Stimulated activated naive CD8-positive, alpha-beta T cell treated with anti-CD3 and anti-CD28 coated beads, Interleukin-15, Interleukin-2, amounts not matched to agents 100 U/mL and 50 U/mL, for 24 hours (primary cell): Measurements from ENCODE around the gene LDLRAD4.
A peak's percentile ranks its signal among the peaks of the same experiment; 100 is the strongest.

ENCODE experiments used
- ATAC-seq: fragments of 150-1000 bp; cut with Tn5 transposase; one replicate; pipeline ENCODE4 v1.10.0; 2021
- DNase-seq: peaks from one replicate; pipeline ENCODE4 v3.0.0; 2021

The LDLRAD4 gene

DNA sequence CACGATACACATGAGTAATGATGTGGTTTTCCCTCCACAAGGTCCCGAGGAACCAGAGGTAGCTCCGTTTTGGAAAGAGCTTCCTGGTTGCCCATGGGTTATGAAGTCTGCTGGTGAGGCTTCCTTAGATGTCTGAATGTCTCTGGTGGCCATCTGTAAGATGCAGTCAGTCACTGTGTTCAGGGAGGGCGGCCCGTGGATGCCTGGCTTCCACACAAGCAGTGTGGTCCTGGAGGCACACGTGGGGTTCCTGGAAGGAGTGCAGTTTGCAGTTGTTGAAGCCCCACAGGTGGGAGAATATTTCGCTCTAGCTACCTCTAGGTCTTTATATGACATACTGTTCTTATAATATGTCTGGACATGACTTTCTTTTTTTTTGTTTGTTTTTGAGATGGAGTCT, 298.8 kb downstream of the LDLRAD4 start:
- DNase-seq (no peak), ATAC-seq (no peak)

DNA sequence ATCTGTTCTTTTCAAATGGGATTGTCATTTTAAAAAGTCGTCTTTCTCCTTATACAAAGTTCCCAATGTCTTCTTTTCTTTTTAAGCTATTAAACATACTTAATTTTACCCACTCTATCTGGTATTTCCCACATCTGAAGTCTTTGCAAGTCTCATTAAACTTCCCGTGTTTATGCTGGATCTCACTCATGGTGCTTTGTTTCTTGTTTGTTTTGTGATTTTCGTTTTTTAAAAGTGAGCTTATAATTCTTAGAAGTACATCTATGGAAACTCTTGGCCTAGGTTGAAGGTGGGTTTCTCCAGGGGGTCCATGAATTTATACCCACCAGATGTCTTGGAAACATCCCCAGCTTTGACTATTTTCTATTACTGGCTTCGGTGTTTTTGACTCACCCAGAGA, 299.8 kb downstream of the LDLRAD4 start:
- ATAC-seq, result no peak
- no peak for DNase-seq

DNA sequence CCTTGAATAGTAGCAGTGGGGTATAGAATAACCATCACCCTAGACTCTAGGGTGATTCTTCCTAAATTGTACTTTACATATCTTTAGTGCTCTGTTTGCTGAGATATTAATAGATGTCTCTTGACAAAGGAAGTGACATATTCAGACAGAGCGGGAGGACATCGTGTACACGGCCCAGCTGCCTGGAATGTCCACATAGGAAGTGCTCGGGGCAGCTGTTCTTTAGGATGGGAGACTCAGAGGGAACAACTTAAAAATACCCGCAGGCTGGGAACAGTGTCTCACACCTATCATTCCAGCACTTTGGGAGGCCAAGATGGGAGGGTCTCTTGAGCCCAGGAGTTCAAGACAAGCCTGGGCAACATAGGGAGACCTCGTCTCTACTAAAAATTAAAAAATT, 301.7 kb downstream of the LDLRAD4 start:
- DNase-seq (no peak), ATAC-seq (no peak)

DNA sequence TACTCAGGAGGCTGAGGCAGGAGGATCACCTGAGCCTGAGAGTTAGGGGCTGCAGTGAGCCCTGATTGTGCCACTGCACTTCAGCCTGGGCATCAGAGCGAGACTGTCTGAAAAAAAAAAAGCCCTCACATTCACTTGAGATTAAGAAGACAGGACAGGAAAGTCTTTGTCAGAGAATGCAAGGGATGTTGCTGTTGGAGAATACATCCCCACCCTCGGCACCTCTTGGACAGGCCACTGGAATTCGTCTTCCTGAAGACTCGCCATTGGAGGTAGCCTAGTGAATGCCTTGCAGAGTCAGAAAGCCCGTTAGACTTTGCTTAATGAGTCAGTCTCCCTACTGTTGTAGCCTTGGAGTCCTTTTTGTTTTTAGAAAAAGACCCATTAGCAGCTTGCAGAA, 302.2 kb downstream of the LDLRAD4 start:
- ATAC-seq, result no peak
- no peak for DNase-seq

DNA sequence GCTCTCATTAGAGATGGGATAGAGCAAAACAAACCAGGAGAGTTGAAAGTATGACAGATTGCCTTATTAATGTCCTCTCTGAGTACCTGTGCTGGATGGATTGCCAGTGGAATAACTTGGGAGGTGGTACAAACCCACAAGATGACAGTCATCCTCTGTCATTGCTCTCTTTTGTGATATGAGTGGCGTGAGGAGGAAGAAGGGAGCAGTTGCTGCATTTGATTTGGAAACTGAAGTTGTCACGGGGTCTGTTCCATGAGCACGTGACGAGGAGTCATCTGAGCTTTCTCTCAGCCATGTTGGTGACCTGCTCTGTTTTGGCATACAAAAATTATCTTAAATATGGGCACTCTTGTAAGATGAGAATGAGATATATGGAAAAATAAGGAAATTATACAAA, 302.9 kb downstream of the LDLRAD4 start:
- no peak for DNase-seq
- no peak for ATAC-seq

DNA sequence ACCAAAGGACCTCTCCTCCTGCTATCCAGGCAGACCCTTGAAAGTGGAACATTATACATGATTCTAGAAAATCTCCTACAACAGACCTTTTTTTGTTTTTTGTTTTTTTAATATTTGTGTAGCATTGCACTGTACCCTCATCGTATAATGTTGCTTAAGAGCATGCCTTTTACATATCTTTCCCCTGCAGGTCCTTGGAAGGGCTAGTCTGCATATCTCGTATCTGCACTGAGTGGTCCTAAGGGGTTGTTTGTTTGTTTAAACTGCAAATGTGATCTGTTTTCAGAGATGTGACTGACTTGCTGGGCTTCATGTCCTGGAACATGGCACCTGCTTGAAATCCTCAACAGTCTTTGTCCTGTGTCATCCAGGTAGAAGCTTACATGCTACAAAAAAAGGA, 303.7 kb downstream of the LDLRAD4 start:
- DNase-seq (no peak), ATAC-seq (no peak)

DNA sequence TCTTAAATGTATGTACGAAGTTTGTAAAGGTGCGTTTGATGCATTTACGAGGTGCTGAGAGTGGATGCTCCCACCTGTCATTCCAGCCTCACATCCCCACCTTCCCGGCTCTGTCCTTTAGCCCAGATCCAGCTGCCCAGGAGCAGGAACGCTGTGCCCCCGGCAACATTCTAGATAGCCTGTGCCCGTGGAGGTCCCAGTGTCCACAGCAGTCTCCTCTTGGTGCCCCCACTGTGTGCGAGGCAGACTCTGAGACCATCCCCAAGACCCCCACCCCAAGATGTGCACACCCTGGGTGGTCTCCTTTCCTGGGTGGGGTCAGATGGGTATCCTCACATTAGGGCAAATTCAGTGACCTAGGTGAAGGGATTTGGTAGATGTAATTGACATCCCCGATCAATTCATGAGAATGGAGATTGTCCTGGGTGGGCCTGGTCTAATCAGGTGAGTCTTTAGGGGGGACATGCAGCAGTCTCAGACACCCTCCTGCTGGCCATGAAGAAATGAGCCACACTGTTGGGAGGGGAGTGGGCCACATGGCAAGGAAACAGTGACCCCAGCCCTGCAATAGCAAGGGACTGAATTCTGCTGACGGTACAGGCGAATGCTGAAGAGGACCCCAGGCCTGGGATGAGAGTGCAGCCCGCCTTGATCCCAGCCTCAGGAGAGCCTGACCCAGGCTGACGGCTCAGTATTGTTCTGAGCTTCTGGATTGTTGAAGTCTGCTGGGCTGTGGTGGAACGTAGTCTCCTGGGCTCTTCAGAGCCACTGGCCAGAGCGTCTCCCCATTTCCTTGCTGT, 304.5 kb downstream of the LDLRAD4 start:
- no peak for ATAC-seq
- no peak for DNase-seq

DNA sequence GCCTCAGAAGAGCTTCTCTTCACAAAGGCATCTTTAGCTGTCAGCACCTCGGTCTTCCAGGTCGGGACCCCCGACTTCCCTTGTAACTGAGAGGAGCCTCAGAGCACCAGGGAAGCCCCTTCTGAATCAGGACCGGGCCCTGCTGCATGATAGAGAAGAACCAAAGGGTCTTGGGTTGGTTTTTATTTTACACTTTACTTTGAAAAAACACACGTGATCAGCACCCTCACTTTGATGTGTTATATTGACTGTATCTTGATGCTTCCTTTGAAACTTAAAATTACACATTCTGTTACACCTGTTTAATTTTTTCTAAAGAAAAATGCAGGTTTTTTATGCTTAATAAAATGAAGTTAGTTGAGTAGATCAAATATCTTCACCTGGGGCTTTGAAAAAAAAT, 305.5 kb downstream of the LDLRAD4 start:
- ATAC-seq (no peak), DNase-seq (no peak)

DNA sequence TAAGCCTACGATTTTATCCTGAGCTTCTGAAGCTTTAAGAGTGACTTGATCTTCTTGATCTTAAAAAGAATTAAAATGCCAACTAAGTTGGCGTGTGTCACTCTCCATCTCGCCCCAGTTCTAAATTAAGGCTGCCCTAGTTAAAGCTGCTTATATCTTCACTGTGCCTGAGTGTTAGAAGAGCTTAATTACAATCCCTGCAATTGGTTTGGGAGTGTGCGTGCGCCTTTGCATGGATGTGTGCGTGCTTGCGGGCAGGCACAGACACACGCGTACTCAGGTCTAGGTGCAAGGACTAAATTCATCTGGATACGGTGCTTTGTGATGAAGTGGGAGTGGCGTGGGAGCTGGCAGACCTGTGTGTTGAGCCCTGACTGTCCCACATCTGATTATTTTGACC, 306.3 kb downstream of the LDLRAD4 start:
- ATAC-seq (no peak), DNase-seq (no peak)

DNA sequence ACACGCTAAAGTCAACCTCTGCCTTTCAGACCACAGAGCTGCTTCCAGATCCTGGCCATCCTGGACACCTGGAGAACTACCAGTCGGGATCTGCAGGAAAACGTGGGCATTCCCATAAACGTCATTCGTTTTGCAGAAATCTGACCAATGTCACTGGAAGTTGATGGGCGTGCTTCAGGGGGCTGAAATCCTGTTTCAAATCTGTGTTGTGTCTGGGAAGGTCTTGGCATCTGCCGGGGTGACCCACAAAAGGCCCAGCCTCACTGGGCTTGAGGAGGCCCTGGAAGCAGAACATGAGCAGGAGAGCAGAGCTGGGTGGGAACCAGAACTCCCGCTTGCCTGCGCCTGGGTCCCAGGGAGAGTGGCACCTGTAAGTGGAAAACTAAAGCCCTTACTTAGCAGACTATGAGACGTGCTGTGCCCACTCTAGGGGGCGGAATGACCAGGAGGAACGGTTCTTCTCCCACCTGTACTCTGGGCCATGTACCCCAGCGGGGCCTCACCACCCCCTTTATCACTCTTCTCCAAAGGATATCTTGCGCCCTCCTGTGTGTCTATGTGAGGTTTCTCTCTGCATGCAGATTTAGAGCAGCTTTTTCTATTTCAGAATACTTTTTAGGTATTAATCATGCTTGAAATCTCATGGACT, 306.9 kb downstream of the LDLRAD4 start:
- DNase-seq, result no peak
- ATAC-seq, result no peak

DNA sequence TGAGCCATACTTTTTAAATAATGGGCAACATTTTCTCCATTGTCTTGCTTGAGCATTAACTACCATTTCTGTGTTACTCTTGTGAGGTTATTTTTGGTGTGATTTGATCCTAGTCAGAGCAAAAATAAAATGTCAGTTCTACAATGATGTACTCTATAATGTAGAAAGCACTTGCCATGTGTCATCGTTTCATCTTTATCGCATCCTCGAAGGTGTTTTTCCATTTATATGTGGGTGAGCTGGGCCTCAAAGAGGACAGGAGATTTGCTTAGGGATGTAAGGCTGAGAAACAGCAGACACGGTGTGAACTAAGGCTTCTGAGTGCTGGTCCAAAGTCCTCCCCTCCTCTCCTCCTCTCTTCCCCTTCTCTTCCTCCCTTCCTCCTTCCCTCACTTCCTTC, 308.0 kb downstream of the LDLRAD4 start:
- DNase-seq, result no peak
- peak; percentile 29 for ATAC-seq

DNA sequence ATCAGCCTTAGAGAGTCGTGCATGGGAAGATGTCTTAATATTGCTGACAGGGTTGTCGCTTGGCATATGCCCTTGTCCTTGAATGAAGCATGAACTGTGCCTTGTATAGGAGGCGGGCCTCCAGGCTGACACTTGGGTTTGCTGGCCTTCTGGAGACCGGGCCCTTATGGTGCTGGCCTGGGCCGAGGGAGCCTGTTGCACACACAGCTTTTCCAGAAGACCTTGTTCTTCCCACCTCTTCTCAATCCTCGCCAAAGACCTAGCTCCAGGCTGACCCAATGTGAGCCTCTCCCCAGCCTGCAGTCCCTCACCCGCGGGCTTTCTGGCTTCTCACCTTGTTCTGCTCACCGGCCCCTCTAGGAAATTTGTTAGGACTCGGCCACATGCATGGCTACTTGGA, 308.7 kb downstream of the LDLRAD4 start:
- DNase-seq (no peak), ATAC-seq (no peak)

DNA sequence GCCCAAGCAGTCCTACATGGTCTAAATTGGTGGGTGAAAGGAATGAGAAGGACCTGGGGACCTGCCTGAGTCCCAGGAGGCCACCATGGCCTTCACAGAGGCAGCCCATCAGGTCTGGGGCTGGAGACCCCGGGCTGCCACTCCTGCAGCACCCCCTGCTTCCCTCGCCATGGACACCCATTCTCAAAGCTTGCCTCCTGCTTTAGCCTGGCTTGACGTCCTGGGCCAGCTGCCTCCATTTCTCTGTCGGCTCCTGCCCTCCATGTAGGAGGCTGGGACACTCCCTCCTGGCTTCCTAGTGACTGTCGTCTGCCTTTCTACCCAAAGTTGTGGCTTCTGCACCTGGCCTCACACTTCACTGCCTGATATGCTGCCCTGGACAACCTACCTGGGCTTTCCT, 309.2 kb downstream of the LDLRAD4 start:
- DNase-seq (no peak), ATAC-seq (no peak)

DNA sequence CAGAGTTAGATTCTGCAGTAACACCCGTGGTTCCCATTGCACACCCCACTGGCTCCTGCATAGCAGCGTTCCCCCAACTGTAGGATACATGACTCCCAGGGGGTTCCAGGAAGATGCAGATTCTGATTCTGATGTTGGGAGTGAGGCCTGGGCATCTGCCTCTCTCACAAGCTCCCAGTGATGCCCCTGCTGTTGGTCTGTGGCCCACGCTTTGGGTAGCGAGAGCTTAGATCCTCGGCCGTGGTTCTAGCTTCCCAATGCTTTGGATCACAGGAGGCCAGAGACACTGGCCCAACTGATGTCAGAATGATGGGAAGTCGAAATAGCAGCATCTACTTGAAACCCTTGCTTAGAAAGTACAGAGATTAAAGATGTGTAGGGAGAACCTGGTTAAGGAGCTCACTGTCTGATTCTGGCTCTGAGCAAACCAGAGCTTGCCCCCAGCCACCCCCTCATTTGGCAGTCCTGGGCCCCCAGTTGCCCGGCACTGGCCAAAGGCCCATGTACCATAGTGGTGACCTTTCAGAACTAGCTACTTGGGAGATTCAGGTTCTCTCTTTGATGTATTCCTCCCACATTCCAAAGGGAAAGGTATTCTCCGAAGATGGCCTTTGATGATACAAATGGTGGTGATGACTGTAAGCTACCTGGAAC, 310.3 kb downstream of the LDLRAD4 start:
- ATAC-seq, result no peak

DNA sequence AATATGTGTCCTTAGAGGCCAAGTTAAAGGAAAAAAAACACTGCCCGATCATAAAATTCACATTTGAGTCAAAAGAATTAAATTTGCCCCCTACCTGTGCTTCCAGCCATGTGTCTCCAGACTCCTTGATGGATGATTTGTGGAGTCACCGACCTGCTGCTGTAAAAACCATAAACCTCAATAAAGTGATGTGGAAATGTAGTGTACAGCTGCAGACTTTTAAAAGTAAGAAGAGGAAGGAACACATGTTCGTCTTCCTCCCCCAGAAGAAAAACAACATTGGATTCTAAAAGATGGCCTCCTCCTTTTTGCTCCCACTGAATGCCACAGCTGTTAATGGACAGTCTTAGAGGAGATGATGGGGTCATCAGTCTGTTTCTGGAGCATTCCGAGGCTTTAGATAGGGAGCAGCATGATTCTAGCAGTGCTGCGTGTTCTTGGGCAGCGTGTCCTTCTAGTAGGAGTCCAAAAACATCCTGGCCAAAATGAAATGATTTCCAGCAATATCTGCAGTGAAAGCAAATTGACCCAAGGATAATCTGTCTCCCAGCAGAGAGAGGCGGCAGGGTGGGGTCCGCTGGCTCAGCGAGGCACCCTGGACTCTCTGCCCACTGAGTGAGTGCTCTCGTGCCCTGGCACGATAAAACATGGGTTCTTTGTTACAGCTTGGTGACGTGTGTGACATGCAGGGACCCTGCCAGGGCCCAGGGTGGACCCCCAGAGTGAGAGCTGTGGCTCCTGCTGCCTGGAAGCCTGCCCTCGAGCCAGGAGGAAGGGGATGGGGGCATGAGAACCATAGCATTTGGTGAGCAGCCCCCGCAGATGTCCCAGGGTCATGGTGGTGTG, 311.7 kb downstream of the LDLRAD4 start:
- DNase-seq, result no peak
- ATAC-seq, result no peak

More for the DNA sequence above, 310.3 kb downstream of the LDLRAD4 start:
- DNase-seq, result no peak

DNA sequence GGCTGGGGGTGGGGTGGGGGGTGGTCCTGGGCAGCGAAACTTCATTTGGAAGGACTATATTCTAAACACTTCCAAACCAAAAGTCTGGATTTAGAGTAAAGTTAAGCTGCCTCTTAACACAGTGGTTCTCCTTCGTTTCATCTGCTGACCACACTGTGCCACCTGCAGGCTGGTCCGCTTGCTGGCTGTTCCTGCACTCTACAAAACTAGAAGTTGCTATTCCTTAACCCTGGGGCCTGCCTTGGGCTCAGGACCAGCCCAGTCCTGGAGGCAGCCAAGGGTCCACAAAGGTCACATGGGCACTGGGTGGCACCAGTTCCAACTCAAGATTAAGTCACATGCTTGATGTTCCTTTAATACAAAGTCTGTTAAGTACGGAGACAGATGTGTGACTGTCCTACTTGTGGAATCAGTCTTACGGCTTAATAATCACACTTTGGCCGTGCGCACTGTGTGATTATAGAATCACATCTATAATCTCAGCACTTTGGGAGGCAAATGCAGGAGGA, 312.4 kb downstream of the LDLRAD4 start:
- DNase-seq (no peak), ATAC-seq (peak; percentile 51)

DNA sequence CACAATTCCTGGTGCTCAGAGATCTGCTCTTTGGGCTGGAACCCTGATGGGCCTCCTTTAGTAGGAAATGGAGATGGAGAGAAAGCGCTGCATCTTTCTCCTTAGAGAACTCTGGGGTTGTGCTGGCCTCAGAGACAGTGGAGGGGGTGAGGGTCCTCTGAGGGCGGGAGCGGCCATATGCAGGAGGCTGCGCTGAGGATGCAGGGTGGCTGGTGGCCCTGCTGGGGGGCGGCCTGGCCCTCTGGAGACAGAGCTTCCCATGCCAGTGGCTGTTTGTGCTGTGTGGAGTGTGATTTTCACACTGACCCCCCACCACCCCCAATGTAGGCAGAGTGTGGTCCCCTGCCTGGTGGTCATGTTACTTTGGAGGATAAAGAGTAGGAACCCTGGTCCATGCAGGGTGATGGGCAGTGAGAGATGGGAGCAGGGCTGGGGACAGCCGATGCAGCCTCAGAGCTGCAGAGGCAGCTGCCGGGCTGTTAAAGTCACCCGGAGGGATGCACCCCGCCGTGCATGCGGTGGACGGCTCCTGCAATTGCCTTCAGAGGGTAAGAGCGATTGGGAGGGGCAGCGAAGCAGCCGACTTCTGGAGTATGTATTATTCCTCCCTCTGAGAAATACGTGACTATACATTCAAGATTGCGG, 313.2 kb downstream of the LDLRAD4 start:
- no peak for ATAC-seq
- DNase-seq, result no peak

DNA sequence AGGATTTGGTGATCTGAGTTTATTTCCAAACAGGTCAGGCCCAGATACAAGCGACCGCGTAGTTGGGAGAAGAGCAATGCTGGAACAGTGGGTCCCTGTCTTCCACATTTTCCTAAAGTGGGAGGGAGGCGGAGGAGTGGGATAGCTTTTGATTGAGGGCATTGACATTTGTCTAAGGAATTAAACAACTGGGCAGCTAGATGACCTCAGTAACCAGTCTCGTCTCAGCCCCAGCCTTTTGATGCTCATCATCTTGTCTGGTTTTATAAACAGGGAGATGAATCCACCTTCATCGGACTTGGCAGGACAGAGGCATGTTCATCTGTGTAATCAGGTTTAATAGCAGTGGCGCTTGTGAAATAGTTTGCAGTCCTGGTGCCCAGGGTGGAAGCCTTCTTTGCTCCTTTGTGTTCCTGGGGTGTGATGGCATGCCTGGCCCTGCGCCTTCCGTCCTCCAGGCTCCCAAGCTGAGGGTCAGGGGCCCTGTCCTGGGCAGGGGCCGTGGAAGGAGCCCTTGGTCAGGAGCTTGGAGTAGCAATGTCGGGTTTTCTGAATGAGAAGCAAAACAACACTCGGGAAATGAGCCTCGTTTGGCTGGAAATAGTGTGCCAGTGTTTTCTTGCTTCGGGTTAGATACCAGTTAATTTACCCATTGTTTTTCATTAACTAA, 314.0 kb downstream of the LDLRAD4 start:
- DNase-seq (no peak), ATAC-seq (no peak)

DNA sequence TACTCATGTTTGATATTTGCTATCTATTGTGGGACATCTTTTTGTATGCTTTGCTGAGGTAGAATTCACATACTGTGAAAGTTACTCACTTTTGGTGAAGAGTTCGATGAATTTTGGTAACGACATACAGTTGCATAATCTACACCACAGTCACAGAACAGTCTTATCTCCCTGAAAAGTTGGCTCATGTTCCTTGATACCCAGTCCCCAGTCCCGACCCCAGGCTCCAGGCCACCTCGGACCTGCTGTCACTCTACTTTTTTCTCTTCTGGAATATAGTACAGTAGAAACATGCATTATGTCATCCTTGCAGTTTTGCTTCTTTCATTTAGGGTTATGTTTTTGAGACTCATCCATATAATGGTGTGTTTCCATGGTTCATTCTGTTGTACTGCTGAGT, 316.1 kb downstream of the LDLRAD4 start:
- no peak for ATAC-seq
- no peak for DNase-seq

DNA sequence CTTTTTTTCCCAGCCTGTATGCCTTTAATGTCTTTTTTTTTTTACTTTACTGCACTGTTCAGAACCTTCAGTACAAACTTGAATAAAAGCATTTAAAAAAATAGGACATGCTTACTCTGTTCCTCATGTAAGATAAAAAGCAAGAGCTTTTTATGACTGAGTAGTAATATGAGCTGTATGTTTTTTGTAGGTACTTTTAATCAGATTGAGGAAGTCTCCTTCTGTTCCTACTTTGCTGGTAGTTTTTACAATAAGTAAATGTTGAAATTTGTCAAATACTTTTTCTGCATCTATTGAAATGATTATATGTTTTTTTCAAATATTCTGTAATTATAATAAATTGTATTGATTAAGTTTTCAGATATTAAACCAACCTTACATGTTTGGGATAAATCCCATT, 318.0 kb downstream of the LDLRAD4 start:
- DNase-seq (no peak), ATAC-seq (no peak)
